ENCODE measurements around the gene BOLL.
"Not testable (repeated sequence)": the region's sequence is repeated elsewhere in the genome, so short reads cannot be mapped to it uniquely, and the experiment has no call there.

The BOLL gene

DNA sequence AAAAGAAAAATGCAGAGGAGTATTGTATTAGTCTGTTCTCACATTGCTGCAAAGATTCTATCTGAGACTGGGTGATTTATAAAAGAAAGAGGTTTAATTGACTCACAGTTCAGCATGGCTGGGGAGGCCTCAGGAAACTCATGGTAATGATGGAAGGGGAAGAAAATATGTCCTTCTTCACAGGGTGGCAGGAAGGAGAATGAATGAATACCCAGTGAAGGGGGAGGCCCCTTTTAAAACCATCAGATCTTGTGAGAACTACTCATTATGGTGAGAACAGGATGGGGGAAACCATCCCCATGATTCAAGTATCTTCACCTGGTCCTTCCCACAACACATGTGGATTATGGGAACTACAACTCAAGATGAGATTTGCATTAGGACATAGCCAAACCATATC is 10.2 kb upstream of the BOLL start:
- DNase-seq: no peak

DNA sequence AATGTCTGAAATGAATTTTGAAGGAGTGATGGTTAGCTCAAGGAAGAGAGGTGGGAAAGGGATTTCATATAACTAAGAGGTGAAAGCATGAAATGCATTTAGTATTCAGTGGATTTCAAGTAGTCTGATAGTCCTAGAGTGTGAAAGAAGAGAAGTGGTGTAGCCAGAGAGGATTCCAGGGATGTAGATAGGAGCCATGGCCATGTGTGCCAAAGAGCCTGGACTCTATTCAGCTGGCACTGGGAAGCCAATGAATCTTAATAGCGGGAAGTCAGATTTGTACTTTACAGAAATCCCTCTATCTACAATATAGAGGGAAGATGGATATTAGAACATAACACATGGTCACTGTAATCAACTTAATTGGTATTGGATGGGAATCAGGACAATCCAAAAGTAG is 8.3 kb upstream of the BOLL start:
- no peak for DNase-seq

DNA sequence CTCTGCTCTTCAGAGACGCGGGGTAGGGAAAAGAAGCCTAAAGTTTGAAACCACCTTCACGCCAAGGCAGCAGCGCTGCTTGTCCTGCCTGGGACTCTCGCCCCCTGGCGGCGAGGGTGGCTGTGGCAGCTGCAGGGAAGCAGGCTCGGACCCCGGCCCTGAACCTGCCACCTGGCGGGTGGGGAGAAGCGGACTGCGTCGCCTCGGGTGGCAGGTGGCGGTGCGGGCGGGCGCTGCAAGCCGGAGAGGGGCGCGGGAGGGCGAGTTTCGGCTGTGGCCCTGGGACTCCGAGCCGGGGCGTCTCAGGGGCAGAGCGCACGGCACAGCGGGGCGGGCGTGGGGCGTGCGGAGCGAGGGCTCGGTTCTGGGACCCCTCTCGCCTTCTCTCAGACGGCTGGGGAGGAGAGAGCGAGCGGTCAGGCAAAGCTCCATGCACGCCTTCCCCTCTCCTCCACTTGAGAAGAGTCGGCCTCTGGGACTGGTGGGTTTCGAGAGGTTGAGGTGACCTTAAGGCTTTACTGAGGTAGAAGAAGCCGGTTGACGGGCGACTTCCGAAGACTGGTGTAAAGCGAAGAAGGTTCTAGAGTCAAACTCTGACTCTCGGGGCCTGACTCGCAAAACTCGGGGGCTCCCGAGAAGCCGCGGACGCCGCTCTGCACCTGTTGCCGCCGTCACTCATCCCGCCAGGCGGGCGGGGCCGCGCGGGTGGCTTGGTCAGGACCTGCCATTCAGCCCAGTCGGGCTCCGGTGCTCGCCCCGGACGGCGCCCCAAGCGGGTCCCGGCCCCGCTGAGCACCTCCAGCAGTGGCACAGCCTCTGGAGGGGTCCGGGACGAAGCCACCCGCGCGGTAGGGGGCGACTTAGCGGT is 1.1 kb upstream of the BOLL start:
- no peak for DNase-seq

DNA sequence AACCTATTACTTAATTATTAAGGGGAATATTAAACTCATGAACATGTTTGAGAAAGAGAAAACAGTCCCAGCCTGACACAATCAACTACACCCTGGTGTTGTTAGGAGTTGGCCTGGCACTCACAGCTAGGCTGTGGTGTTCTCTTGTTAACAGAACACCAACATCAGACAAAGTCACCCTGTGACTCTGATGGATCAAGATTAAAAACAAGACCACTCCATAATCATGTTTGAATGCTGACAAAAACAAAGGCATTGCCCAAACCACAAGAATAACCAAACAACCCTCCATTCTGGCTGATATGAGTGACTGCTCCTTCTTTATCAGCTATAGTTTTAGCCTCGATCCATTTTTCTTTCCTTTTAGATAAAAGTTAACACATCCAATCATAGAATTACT is 3.0 kb downstream of the BOLL start:
- no peak for DNase-seq

DNA sequence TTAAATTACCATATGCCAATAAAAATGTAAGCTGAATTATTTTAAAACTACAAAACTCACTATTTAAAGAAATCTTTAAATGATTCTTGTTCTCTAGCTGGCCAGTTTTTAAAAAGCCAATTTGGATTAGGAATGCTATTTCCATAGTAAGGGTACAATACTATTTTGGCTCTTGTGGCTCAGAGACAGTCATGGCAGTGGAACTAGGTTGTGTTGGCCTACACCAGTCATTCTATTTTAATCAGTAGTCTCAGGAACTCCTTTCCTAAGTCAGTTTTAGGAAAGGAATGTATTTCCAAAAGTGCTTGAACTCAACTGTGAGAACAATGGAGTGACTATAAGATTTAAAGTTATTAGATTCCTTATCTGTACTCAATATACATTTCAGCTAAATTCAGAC is 5.9 kb downstream of the BOLL start:
- no peak for DNase-seq

DNA sequence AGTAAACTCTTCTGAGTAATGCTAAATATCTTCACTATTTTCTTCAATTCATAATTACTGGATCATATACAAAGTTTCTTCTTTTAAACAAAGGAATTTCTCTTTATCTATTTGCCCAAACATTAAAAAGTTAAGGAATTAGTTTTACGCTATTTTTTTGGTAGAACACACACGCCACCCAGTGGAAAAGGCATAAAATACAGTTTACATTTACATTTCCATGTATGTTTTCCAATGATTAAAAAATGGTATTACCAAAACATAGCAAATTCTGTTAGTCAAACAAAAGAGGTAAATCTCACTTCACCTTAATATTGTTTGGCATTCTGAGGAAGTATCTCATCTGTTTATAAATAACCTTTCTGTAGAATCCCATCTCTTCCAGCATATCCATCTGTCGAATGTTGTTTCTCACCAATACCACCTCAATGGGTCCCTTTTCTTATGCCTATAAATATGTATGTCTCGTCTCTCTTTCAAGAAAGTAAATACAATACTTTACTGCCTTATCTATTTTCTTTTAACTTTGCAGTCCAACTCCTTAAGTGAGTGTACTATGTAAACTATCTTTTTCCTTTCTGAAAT is 7.2 kb downstream of the BOLL start:
- peak in 1 of 2 donors; percentile 26 for DNase-seq

DNA sequence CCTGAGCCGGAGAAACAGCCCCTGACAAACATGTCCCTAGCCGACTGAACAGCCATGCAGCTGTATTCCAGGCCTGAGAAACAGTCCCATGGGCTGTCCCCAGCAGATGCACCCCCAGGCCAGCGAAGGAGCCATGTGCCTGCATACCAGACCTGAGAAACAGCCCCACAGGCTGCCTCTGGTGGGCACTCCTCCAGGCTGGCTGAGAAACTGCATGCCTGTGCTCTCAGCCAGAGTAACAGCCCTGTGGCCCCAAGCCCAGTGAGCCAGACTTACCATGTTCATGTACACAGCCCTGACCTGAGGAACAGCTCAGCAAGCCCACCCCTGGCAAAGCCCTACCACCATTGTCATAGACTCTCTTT is 24.8 kb downstream of the BOLL start:
- DNase-seq: no peak

DNA sequence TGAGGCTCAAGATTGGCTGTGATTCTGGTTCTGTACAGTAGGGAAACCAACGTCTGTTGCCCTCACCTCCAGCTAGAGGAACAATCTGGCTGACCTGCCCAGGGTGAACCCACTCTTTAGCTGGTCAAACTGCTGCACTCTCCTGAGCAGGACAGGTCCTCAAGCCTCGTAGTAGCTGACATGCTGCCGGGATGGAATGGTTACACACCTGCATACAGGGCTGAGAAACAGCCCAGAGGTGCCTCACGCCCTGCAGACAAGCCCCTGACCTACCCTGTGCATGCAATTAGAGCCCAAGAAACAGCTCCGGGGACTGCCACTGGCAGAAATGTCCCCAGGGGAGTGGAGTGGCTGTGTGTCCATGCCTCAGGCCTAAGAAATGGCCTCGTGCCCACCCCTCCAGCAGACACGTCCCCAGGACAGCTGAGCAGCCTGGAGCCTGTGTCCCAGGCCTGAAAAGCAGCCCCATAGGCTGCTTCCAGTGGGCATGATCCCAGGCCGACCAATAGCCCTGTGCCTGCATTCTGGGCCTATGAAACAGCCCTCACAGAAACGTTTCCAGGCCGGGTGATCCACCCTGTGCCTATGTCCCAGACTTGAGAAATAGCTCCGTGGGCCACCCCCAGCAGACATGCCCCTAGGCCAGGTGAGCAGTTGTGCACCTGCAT is 25.4 kb downstream of the BOLL start:
- DNase-seq: no peak

DNA sequence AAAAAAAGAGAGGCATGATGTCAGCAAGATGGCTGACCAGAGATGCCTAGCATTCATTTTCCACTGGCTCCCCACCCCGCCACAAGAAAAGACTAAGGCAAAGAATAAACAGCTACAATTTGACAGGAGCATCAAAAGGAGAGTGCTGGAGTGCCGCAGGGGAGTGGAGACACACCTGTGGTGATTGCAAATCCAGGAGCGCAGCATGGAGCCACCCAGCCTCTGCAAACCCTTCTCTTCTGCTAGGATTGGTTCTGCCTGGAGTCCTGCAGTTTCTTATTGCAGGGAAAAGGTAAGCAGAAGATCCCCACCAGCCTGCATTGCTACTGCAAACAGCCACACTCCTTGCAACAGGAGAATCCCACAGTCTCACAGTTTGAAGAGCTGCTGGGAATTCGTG is 26.1 kb downstream of the BOLL start:
- DNase-seq: no peak

DNA sequence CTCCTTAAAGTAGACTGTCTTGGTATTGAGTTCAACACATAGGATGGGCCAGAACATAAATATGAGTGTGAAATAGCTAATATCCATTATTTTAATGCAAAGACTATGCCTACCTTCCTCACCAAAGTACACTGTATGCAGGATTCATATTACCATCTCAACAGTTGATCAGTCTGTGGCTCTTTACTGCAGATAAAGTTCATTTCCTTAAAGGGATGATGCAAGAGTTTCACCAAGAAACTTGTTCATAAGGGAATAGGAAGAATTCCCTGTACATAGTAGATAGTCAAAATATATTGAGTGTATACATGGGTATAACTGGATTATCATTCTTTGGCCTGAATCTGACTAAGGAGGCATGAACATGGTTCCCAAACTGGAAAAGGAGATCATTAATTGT is 44.9 kb downstream of the BOLL start:
- no peak for DNase-seq

DNA sequence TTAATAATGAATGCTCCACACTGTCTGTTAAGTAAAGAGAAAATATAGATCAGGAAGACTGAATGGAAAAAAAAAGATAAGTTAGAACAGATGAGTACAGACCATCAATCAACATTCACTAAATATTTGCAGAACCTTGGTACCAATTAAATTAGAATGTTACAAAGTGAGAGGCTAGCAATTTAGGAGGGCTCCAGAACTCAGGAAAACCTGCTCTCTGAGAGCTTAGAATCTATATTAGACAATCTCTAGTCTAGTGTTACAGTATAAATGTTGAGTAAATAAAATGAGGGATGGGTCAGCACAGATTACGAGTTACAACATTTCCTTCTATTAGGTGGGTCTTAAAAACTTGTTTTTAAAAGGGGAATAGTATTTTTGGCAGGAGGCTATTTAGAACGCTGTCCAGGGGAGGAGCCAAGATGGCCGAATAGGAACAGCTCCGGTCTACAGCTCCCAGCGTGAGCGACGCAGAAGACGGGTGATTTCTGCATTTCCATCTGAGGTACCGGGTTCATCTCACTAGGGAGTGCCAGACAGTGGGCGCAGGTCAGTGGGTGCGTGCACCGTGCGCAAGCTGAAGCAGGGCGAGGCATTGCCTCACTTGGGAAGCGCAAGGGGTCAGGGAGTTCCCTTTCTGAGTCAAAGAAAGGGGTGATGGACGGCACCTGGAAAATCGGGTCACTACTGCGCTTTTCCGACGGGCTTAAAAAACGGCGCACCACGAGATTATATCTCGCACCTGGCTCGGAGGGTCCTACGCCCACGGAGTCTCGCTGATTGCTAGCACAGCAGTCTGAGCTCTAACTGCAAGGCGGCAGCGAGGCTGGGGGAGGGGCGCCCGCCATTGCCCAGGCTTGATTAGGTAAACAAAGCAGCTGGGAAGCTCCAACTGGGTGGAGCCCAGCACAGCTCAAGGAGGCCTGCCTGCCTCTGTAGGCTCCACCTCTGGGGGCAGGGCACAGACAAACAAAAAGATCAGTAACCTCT is 56.3 kb downstream of the BOLL start:
- DNase-seq: not testable (repeated sequence)

DNA sequence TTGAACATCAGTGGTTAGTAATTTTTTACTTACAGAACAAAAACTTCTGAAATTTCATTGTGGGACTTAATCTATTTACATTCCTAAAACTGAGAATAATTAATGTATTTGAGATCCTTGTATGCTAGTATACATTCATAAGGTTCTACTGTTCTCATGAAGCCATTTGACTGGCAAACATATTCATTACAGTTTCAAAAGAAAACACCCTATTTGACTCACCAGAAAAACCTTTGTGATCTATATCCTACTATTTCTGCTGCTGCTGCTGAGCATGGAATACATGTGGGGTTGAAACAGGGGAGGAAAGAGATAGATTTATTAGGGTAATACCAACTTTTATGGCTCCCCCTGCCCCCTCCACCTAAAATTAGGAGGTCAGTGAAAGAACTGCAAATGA is 58.1 kb downstream of the BOLL start:
- DNase-seq: no peak

DNA sequence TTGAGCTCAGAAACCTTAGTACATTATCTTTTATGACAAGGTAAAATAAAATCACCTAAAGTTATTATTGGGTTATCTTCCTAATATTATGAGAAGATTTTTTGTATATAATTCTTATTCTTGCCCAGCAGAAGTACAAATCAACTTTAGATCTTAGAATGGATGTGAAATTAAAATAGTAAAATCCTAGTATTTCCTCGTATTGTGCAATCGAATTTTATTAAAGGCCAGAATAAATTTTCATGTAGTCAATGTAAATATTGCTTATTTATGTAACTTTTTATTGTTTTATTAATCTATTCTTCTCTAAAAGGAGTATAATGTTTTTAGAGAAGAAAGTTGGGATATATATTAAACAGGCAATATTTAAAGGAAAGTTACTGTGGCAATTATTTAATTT is 67.3 kb downstream of the BOLL start:
- no peak for DNase-seq

DNA sequence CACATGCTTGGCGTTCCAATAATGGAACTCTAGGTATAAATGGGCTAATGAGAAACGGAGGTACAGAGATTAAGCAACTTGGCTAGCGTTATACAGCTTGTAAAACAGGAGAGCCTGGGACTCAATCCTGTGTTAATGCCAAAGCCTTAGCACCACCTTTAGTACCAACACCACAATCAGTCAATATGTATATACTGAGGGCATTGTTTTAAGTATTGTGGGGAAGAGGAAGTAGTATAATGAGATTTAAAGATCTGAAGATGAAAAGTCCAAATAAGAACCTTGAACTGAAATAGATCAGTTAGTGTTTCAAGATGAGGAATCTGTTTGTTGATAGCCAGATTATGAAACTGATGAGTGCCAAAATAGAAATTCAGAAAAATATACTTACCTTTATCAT is 71.8 kb downstream of the BOLL start:
- DNase-seq: no peak

DNA sequence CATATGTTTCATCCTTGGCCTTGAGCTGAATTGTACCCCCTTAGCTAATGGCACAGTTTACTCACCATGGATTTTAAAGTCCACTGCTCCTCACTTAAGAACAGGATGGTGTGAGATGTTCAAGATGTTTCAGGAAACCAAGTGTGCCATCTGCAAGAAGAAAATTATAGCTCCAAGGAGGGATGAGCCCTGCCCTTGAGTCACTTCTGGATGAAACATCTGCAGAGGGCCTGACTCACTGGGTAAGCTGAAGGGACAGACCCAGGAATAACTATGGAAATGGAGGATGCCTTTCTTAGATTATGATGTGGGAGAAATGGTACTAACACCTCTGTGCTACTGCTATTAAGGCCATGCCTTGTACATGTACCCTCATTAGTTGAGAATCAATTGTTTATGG is 73.5 kb downstream of the BOLL start:
- DNase-seq: no peak

DNA sequence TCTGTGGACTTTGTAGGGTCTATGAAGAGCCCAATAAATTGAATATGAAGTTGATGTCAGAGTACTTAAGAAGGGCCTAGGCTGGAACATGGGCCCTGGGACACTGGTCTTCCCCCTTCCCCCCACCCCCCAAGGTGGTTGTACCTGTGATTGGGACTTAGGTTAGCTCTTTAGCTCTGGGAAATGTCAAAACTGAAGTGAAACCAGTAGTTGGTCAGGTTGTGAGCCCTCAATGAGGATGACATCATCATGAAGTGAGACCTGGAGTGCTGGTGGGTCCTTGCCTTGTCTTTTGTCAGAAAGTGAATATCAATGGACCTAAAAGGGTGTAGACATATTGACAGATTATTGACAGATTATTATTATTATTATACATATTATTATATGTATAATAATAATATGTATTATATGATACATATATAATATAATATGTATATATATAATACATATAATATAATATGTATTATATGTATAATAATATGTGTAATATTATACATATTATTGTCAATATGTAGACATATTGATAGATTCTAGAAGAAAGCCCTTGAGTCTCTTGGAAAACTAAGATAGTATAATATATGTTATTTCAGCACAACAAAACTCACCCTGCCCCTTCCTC is 74.6 kb downstream of the BOLL start:
- no peak for DNase-seq

DNA sequence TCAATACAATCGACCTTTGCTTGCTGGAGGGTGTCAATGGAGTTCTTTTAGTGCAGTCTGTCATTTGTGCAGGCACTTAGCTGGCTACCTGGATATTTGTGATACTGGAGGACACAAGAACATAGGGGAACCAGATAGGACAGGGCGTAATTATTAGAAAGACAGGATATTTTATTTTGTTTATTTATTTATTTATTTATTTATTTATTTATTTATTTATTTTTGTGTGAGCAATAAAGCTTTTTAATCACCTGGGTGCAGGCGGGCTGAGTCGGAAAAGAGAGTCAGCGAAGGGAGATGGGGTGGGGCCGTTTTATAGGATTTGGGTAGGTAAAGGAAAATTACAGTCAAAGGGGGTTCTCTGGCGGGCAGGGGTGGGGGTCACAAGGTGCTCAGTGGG is 76.0 kb downstream of the BOLL start:
- not testable (repeated sequence) for DNase-seq

DNA sequence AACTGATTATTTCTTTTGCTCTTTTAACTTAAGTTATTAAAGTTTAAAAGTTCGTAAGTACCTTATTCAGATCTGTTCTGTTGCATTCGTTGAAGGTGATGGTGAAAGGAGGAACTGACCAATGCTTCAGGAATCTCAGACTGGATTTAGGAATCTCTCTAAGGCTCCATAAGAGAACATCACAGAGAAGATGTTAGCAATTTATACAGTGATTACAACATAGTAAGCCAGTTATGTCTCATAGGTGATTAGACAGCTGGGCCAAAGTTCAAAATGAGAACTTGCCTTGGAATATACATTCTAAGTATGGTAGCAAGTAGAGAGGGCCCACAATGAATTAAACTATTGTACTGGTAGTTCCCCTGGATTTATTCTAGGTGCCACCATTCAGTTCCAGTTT is 76.8 kb downstream of the BOLL start:
- no peak for DNase-seq

DNA sequence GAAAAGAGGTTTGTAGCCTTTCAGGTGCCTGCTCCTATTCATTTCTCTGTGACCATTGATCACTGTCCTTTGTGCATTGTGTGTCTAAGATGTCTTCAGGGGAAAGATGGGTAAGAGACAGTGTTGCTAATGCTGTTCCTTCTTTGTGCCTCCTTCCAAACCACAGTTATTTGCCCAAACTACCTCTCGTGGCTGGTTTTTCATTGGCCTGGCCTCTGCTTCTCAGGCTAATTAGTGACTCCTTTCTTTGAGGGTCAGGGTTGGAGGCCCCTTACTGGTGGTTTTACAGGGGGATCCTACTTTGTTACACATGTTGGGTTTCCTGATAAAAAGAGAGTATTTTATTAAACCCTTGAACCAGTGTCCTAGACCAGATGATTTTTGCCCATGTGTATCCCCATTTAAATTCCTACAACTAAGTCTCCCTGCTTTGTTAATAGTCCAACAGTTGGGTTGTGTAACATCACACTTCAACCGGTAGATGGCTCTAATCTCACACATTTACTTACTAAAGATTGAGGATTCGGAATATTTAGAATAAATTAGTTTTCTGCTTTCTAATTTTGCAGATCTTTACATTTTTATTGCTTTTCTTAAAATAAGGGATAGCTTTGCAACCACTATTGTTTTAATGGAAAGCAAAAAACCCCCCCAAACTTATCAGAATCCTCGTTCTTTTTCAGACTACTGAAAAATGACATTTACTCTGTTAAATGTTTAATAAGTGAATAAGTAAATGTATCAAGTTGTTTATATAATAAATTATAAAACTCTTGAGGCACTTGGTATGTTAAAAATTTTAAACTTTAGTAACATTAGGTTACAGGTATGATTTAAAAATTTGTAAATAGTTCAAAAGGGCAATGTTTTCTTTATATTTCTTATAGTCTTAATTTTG is 77.6 kb downstream of the BOLL start:
- peak in 1 of 2 donors; percentile 71 for DNase-seq

DNA sequence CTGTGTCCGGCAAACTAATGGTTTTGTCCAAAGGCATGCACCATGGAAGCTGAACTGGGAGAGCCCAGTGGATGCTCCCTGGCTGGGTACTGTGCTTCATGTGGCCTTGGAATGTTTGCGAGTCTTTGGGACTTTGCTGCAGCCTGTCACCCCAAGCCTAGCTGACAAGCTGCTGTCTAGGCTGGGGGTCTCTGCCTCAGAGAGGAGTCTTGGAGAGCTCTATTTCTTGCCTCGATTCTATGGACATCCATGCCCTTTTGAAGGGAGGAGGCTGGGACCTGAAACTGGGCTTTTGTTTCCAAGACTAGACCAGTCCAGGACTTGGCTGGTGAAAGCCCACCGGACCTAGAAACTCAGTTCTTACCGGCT is 78.3 kb downstream of the BOLL start:
- DNase-seq: no peak
